Fibroblast of skin of right quadriceps (primary cell): Measurements from ENCODE around the gene FGF10.
A peak's percentile ranks its signal among the peaks of the same experiment; 100 is the strongest.

Experiments used
- DNase-seq: peaks from one replicate; pipeline ENCODE4 v3.0.0-alpha.2; 2013

FGF10 gene

DNA sequence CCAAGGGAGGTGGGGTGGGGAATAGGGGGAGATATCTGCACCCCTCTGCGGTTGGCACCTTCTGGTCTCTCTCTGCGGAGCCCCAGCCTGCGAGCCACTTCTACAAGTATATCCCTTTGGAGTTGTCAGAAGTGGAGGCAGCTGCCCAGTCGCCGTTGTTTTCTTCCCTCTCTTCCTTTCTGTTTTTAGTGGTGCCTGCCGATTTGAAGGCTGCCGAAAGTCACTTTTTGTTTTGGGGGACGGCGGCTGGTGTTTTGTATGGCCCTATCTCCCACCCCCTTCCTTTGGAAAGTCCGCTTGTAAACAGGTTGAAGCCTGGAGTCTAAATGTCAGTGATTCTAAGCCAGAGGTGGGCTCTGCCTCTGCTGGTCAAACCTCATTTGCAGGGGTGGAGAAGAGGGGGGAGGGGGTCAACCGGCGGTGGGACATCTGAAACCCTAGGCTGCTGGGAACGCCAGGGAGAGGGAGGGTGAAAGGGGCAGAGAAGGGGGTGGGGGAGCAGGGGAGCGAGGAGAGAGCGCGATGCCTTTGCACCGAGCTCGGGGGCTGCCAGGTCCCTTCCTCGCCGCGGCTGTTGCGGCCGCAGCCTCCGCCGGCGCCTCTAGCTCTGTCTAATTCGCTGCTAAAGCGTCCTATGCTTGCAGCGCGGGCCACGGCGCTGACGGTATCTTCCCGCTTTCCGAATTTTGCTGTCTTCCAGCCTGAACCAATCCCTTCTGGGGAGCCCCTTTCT, at the start of gene FGF10:
FGF10 (minus strand) TSS at position 331 of the 733 bp plus-strand sequence. CDS start 738 bp downstream, outside the sequence.
- DNase-seq: no peak

DNA sequence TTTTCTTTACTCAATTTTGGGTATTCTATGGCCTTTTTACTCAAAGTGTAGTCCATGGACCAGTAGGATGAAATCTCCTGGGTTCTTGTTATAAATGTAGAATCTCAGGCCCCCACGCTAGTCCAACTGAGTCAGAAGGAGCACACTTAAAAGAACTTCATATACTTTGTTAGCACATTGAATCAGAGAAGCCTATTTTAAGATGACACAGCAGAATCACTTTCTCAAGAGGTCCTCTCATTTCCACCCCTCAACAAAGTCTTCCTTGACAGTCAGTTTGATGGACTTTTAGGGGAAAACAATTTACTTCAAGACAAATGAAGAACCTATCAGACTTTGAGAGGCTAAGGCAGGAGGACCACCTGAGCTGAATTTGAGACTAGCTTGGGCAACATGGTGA, 37.7 kb upstream of the FGF10 start:
- DNase-seq: no peak

DNA sequence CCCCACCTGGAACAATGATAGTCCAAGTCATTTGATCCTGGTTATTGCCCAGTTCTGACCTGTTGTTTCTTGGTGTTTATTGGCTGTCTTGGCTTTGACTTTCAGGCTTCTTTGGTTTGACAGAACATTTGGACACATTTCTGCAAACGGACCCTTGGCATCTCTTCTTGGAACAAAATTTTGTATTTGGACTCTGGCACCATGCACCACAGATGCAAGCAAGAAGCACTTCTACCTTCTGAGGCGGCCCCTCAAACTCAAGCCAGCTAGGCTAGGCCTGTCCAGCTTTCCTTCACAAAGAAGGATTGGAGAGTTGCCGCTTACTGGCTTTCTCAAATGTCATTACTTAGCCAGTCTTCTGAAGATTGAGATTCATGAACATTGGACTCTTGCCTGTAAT, 23.1 kb upstream of the FGF10 start:
- no peak for DNase-seq

DNA sequence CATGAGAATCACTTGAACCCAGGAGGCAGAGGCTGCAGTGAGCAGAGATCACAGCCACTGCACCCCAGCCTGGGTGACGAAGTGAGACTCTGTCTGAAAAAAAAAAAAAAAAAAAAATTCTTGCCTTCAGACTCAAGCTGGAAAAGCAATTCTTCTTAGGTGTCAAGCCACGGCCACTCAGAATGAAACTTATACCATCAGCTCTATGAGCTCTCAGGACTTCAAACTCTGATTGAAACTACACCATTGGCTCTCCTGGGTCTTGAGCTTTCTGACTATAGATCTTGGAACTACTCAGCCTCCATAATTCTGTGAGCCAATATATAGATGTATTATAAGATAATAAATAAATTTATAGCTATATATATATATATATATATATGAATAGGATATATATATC, 12.9 kb upstream of the FGF10 start:
- no peak for DNase-seq

DNA sequence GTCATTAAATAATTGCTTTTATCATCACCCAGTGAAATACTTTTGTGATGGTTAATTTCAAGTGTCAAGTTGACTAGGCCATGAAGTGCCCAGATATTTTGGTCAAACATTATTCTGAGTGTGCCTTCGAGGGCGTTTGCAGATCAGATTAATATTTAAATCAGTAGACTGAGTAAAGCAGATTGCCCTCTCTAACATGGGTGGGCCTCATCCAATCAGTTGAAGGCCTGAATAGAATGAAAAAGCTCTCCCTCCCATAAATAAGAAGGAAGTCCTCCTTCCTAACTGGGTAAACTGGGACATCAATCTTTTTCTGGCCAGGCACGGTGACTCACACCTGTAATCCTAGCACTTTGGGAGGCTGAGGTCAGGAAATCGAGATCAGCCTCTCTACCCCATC, 12.4 kb upstream of the FGF10 start:
- DNase-seq: no peak

DNA sequence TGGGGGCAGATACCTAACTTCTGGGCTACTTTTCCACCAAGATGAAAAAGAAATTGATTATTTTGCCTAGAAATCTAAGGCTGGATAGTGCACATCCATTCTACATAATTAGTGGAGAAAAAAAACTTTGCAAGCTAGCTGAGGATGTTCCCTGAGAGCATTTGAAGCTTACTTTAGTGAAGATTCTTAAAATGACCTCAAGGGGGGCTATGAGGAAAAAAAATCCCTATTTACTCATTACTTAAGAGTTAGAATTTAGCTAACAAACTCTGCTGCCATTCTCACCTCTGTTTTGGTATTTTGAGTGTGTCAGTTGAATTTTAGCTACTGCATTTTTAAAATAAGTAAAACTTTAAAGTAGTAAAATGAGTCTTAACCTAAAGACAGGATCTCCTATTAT, 9.2 kb upstream of the FGF10 start:
- no peak for DNase-seq

DNA sequence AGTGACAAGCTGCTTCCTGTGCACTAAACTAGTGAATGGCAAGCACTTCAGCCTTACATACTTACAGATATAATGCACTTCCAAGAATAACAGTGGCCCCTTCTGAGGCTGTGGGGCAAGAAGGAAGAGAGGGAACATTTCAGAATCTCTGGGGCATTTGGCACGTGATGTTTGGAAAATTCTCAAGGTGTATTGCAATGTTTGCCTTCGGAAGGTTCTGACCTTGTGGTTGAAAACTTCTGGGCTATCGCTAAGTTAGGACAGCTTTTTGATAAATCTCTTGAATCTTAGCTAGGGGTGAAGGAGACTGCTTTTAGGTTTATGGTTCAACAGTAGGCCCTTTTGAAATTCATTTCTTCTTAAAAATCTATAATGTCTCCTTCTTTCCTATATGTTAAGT, 7.1 kb upstream of the FGF10 start:
- DNase-seq: no peak

DNA sequence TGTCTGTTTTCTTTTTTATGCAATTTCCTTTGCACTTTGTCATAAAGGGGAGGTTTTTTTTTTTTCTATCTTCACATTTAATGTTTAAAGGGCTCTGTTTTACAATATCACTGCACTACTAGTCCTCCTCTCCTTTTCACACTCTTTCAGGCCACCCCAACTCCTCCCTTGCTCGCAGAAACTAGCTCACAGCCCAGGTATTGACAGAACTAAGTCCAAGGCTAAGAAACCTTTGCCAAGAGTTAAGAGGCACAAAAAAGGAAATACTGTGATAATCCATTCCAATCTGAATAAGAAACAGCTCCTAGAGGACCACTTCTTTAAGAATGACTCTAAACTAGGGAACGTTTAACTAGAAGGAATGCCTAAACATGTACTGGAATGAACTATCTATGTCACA, 1.1 kb upstream of the FGF10 start:
- DNase-seq: no peak

DNA sequence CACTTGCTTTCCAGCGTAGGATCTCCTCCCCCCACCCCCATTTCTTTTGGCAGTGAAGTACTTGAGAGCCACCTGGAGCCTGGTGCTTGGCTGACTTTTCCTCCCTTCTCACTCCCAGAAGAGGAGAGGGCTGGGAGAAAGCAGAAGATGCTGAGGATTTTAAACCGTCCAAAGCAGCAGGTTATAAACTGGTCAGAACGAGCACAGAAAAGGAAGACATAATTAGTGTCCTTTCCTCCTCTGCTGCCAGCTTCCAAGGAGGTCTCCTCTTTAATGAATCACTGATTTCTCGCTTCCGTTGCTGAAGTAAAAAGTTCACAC, 563 bp upstream of the FGF10 start:
- no peak for DNase-seq

DNA sequence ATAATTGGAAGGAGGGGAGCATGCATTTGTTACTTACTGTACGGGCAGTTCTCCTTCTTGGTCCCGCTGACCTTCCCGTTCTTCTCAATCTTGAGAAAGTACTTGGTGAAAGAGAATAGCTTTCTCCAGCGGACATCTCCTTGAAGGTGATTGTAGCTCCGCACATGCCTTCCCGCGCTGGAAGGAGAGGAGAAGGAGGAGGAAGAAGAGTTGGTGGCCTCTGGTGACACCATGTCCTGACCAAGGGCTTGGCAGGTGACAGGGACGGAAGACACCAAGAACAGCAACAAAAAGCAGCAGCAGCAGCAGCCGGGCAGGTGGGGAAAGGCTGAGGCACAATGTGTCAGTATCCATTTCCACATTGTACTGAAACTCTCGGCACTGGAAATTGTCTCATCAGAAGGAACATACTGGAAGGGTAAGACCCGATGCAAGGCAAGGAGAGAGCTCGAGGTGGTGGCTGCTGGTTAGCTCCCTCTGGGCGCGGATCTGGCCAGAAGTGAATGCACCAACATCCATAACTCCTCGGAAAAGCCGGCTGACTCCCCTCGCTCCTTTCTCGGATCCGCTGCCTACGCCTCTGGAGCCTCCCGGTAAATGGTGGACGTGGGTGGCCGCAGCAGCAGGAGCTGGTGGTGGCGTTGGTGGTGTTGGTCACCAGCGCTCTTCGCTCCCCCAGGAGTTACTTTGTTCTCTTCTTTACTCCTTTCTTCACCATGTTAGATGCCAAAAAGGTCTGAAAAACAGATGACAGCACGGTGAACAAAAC, 715 bp downstream of the FGF10 start:
- peak; percentile 3 for DNase-seq

DNA sequence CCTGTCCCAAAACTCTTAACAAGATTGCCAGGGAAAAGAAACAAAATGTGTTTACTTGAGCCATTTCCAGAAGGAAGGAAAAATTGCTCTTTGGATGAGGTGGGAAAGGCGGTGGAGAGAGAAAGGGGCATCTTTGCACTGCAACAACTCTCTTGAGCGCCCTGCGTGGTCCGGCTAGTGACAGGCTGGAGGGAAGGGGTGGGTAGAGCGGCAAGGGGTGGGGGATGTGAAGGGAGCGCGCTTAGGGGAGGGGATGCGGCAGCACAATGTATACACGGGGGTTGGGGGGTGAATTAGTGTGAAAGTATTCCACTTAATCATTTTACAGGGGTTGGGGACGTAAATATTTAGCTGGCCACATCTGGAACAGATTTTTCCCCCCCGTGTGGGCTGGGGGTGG, 1.3 kb downstream of the FGF10 start:
- DNase-seq: no peak

DNA sequence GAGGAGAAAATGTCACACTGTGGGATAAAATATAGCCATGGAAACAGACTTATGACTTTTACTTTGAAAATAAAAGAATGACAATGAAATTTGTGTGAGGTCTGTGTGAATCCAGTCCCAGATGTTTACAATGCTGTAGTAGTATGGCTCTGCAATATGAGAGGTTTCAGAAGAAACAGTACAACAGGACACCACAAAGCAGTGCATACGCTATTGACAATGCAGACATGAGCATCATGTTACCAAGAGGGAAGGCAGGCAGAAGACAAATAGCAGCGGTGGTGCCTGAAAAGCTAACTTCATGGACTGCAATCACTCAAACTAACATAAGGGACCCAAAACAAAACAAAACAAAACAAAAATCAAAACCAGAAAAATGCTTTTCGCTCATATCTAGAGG, 1.8 kb downstream of the FGF10 start:
- no peak for DNase-seq

DNA sequence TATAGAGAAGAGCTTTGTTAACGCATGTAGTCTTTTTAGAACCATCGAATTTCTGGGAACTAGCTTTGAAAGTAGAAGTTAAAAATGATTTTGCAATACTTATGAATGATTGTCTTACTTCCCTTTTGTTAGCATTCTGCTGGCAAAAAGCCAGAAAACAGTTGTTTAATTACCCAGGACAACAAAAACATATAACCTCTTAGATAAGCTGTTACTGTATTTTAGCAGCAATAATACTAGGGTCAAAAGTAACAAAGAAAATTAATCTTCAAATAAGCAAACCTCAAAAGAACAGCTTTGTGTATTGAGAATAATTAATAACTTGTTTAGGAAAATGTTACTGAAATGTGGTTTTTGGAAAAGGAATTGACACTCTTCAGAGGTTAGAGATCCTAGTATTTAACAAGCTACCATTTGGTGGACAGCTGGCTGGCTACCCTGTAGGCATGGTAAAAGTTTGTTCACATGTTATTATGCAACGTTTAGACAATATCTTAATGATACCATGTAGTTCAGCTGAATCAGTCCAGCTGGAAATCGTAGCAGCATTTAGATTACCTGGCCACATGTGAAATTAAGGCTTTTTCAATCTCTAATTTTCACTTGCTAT, 3.8 kb downstream of the FGF10 start:
- no peak for DNase-seq

DNA sequence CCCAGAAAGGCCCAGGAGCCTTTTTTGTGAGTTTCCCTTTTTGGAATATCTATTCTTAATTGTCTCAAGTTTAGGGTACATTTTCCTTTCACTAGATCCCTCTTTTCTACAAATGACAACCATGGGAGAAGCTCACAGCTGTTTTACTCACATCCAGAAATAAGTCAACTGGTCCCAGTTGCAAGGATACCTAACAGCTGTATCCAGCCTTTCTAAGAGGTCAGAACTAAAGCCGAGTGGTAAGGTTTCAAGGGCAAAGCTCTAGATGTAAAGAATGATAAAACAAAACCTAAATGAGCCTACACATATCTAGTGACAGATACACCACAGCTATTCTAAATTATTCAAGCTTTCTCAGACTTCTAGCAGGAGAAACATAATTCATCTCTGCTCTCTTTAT, 4.4 kb downstream of the FGF10 start:
- no peak for DNase-seq

DNA sequence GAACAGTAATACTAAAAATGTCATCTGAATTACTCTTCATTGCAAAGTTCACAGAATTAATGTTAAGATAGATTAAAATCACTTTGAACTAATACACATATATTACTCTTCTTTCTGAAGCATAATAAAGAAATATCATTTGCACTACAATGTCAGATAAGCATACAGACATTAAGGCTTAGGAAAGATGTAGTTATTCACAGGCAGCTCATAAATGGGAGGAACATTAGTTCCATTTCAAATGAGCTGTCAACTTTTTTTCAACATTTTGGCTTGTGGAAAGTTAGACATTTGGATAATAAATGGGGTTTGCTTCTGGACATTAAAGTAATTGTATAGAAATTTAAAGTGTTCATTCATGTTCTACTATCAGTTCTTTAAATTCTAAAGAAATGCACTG, 6.3 kb downstream of the FGF10 start:
- DNase-seq: no peak

DNA sequence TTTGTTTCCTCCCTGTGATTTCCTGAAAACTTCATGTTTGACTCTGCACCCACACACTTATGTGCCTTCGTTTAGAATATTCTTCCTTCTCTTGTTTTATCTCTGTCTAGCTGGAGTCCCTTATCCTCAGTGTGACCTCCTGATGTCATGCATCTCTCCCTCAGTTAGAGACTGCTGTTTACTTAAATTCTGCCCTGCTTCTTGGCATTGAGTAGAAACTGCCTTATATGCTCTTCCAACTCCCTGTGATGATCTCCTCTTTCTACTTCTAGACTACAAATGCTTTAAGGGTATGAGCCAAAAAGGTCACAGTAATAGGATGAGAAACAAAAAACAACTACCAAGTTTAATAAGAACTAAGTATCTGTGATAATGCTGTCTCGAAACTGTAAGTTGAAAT, 12.2 kb downstream of the FGF10 start:
- DNase-seq: no peak

DNA sequence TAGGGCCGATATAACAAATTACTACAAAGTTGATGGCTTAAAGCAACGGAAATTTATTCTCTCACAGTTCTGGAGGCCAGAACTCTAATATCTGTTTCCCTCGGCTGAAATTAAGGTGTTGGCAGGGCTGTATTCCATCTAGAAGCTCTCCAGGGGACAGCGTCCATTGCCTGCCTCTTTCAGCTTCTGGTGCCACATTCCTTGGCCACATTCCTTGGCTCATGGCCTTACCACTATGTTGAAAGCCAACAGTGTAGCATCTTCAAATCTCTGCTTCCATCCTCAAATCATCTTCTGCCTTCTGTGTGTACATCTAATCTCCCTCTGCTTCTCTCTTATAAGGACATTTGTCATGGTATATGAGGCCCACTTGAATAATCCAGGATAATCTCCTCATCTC, 17.2 kb downstream of the FGF10 start:
- no peak for DNase-seq

DNA sequence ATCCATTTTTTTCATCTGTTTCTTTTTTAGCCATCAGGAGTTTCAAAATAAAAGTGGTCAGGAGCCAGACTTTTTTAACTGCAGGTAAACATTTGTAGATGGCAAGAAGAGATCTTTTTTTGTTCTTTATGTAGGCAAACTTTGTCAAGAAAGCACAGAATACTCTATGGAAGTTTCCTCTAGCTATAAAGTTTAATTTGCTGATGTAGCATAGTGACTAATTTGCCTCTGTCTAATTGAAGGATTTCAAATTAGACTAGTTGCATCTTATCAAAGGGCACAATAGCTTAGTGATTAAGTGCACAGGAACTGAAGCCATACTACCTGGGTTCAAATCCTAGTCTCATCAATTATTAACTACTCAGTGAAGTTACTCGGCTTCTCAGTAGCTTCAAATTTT, 22.0 kb downstream of the FGF10 start:
- no peak for DNase-seq

DNA sequence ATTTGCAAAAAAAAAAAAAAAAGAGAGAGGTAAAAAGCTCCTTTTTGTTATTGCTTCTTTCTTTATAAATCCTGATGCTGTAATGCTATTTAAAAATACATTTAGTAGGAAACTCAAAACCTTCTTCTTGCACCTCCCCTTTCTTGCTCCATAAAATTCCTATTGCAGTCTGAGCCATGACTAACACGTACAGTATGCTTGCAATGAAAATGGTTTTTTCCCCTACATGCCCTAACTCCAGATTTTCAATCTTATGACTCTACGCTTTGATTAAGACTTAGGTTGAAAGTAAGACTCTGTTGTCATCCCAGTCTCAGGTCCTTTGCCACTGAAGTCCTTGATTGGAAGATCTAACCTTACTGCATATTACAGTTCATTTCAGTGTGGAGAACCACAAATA, 23.9 kb downstream of the FGF10 start:
- DNase-seq: peak; percentile 47

DNA sequence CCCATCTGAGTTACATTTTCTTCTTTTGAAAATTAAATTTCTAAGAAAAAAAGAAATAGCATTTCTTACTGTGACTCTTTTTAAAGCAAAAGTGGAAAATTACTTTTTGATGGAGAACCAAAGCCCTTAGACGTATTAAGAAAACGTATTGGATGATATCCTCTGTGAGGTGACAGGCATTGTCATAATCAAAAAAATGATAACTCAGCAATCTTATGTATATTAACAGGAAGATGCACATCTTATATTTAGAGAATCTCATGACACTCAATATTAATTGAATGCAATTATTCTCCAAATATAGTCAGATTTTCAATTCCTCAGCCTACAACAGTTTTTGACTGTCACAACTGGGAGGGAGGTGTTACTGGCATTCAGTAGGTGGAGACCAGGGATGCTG, 25.1 kb downstream of the FGF10 start:
- no peak for DNase-seq

DNA sequence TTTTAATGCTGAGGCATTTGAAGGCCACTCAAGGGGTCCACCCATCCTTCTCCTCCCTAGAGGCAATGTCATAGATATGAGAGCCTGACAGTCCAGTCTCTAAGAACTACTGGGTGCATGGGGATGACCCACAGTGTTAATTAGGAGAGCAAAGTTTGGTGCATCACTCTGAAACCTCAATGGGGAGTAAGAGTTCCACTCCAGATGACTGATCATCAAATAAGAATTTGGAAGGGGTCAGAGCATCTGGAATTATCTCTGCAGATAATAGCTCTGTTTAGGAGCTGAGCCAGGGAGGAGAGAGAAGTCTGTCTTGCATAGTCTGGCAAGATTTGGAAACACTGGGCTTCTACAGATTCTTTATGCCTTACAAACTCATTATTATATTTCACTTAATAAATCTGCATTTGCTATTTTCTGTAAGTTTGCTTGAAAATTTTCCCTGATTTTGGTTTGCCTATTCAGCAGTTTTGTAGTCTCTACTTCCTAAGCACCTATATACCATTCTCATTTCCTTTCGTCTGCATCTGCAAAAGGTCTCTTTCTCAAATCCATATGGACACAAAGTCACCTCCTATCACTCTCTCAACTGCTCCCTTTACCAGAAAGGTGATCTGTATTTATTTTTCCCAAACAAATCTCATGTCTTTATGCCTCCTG, 27.7 kb downstream of the FGF10 start:
- DNase-seq: no peak

DNA sequence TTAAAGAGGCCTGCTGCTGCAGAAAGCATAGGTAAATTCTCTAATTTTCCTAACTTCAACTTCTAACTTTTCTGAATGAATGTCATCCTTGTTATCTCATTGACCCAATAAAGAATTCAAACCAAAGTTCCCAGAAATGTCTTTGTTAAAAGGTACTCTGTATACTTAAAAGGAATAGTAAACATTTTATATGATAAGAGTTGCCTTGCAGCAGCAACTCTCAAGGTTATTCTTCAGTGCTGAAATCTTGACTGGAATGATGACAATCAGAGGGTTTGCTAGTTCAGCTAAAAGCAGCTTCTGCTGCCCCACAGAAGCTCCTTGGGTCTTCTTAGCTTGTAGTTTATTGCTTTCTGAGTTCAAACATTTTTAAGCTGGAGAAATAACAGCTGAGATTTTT, 28.3 kb downstream of the FGF10 start:
- DNase-seq: no peak

DNA sequence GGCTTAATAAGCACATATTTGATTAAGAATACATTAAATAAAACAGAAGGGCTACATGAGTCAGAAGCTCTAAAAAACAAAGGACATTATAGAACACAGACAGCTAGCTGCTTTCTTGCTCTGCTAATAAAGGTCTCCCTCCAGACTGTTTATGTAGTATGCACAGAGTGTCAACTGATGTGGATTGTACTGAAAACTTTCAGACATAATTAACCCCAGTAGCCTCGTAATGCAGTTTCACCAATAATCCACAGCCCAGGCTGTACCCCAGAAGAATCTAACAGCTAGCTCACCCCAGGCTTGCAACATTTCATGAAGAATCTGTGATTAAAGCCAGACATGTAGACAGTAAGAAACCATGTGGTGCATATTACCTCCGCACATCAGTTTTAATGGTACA, 30.8 kb downstream of the FGF10 start:
- DNase-seq: no peak

DNA sequence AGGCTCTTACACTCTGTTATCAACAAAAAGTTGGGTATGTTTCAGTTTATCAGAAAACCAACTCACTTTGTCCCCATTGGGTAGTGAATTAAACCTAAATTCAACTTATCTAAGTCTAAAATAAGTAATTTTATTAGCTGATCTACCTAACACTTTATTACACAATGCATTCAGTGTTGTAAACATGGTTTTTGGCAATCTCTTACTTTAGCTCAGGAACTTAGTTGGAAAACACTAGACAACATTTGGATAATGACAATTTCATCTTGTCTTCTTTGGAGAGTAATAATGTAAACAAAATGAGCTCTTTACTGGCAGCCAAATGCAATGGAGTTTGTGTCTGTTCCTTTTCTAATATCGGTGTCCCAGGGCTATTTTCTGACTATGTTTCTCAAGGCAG, 33.0 kb downstream of the FGF10 start:
- DNase-seq: no peak
